ENCODE data around the gene UBE2E3.
"Not testable (repeated sequence)": the region's sequence is repeated elsewhere in the genome, so short reads cannot be mapped to it uniquely, and the experiment has no call there.

Gene UBE2E3

DNA sequence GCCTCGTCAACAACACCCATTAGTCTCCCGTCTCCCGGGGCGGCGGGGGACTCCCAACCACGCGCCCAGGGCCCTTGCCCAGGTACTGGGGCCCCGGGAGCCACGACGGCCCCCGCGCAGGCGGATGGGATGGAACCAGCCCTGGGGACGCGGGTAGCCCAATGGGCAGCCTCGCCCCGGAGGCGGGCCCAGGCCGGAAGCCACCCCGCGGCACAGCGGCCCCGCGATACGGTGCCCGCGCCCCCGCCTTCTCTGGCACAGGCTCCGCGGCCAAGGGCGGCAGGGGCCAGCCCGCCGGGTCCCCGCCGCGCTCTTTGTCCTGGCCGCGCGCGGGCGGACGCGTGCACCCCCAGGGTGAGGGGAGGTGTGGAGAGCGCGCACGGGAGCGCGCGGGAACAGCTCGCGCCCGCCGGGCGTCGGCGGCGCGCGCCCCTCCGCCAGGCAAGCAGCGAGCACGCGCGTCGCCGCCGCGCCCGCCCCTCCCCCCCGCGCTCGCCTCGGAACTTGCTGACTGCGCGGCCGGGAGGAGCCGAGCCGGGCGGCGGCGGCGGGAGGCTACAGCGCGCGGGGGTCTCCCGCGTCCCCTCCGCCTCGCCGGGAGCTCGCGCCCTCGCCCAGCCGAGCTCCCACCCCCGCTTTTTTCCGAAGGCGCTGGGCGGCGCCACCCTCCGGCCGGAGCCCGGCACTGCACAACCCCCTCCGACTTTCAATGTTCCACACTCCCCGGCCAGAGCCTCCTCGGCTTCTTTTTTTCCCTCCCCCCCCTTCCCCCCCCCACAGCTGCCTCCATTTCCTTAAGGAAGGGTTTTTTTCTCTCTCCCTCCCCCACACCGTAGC lies at the start of gene UBE2E3:
Gene UBE2E3, plus strand, starts transcription at position 500 of the 837 bp plus-strand sequence. CDS start 1,438 bp downstream, outside the sequence.
- peak; percentile 57 for DNase-seq (ENCODE audit: low read depth)

- DNase-seq (ENCODE audit: low read depth): no peak
Measured at GRCh38 chr2:180931841-180932240, 48.6 kb upstream of the UBE2E3 start.

- DNase-seq (ENCODE audit: low read depth): no peak
Measured at GRCh38 chr2:180933332-180933731, 47.1 kb upstream of the UBE2E3 start.

DNA sequence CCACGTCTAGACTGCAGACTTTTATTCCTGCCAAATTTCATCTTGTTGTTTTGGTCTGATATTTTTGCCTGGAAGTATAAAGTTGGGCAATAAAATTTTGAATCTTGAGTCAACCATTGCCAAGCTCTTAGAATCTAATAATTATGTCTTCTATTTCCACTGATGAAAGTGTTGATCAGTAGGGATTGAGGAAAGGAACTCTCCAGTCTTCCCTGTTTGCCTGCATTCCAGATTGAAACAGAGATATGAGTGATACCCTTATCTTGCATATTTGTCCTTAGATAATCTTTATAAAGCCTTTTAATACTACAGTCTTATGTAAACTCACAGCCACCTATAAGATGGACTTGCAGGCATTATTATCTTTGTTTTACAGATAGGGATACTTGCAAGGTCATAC lies 45.5 kb upstream of the UBE2E3 start:
- DNase-seq (ENCODE audit: low read depth): no peak

- not testable (repeated sequence) for DNase-seq (ENCODE audit: low read depth)
Measured at GRCh38 chr2:180937480-180937879, 42.9 kb upstream of the UBE2E3 start.

DNA sequence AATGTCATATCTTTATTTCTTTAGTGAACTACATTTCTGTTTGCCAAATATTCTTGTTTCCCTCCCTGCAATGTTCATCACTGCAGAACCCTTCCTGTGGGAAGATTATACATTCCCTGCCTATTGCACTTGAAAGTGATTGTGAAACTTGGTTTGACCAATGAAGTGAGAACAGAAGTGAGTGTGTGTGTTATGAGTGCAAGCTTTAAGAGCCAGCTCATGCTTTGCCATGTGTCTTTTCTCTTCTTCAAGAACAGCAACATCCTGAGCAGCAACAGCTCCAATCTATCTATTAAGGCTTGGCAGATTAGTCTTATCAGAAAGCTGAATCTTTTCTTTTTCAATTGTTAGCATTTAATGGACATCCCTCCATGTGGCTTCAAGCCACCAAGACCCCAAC lies 42.0 kb upstream of the UBE2E3 start:
- no peak for DNase-seq (ENCODE audit: low read depth)

GRCh38 chr2:180943275-180943674 lies 37.1 kb upstream of the UBE2E3 start:
- DNase-seq (ENCODE audit: low read depth): no peak

DNA sequence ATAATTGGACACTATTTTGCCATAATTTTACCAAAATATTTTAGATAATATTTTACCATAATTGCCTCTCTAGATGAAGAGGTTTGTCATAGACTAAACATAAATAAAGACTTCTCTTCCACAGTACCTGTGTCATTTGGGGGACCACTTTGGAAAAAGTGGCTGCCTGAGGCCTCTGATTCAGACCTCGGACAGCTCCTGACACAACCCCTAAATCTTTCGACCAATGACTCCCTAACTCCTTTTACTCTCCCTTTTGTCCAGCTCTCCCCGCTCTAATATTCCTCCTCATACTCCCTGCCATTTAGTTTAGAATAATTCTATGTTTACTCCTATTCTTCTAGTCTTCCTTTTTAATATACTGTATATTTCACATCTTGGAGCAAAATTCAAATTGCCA lies 36.0 kb upstream of the UBE2E3 start:
- no peak for DNase-seq (ENCODE audit: low read depth)

DNA sequence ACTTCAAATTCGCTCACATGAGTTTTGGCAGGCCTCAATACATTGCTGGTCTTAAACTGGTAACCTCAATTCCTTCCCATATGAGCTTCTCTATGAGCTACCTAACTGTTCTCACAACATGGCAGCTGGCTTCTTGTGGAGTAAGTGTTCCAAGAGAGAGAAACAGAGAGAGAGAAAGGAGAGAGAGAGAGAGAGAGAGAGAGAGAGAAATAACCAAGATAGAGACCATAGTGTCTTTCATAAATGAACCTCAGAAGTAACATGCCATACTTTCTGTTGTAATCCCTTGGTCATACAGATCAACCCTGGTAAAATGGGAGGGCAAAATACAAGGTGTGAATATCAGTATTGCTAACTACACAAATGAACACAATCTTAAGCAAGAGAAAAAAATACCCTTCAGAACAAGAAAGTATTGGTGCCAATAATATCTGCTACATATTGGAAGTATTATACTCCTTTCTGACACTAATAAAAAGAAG lies 33.2 kb upstream of the UBE2E3 start:
- no peak for DNase-seq (ENCODE audit: low read depth)

DNA sequence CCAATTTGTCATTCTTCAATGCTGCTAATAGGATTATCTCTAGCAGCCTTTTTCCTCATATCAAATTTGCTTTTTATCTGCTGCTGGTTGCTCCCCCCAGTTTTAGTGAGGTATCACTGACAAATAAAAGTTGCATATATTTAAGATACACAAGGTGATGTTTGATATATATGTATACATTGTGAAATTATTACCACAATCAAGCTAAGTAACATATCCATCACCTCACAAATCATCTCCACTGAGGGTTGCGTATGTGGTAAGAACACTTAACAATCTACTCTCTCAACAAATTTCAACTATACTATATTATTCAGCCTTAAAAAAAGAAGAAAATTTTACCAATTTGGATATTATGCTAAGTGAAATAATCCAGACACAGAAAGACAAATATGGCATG lies 30.5 kb upstream of the UBE2E3 start:
- no peak for DNase-seq (ENCODE audit: low read depth)

DNA sequence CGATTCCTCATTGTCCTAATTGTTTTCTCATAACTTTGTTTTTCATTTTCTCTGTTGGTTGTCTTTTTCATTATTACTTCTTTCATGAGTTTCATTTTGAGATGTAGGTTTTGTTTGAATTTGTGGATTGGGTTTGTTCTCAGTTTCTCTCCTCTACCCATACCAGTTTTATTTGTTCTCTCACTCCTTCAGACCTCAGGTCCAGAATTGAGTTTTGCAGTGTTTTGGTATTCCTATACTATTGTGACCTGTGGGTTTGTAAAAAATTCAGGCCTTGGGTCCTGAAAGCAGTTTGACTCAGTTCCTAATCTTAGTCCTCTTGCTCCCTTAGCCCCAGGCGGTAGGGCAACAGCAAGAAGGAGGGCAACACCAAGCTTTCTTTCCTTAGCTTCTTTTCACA lies 28.3 kb upstream of the UBE2E3 start:
- DNase-seq (ENCODE audit: low read depth): no peak

- DNase-seq (ENCODE audit: low read depth): no peak
Measured at GRCh38 chr2:180952731-180953336, 27.6 kb upstream of the UBE2E3 start.

DNA sequence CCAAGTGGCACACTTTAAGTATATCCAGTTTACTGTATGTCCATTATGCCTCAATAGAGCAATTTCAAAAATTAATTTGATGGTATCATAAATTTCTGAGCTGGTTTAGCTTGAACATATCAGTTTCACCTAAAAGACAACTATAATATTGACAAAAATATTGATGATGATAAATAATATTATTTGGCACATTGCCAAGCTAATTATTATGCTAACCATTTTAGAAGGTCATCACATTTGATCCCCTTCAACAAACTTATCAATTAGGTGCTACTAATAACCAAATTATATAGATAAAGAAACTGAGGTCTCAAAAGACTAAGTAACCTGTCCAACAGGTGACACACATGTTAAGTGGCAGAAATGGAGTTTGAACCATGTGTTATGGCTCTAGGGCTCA lies 26.9 kb upstream of the UBE2E3 start:
- DNase-seq (ENCODE audit: low read depth): no peak

GRCh38 chr2:180955101-180955500 lies 25.3 kb upstream of the UBE2E3 start:
- no peak for DNase-seq (ENCODE audit: low read depth)

DNA sequence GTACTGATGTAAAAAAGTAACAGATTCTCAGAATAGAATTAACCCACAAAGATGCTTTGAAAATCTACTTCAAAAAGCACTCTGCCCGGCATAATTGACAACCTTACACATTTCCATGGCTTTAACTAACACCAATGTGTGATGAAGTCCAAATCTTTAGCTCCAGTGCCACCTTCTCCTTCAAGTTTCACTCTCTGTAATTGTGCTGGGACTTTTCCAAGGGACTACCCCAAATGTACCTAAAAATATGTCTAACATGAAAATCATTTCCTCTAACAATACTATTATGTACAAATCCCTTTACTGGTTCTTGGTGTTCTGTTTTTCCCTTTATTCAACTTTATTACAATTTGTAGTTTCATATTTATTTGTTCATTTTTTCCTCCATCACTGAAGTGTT lies 20.6 kb upstream of the UBE2E3 start:
- no peak for DNase-seq (ENCODE audit: low read depth)

DNA sequence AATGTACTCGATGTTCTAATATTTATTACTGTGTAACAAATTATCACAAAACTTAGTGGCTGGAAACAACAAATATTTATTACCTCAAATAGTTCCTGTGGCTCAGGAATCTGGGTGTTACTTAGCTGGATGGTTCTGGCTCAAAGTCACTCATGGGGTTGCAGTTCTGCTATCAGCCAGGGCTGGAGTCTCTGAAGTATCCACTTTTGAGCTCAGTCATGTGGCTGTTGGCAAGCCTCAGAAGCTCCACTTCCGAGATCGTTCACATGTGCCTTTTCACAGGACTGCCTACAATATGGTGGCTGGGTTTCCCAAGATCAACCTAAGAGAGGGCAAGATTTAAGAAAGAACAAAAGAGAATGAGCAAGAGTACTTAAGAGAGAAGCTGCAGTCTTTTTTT lies 19.4 kb upstream of the UBE2E3 start:
- DNase-seq (ENCODE audit: low read depth): no peak

DNA sequence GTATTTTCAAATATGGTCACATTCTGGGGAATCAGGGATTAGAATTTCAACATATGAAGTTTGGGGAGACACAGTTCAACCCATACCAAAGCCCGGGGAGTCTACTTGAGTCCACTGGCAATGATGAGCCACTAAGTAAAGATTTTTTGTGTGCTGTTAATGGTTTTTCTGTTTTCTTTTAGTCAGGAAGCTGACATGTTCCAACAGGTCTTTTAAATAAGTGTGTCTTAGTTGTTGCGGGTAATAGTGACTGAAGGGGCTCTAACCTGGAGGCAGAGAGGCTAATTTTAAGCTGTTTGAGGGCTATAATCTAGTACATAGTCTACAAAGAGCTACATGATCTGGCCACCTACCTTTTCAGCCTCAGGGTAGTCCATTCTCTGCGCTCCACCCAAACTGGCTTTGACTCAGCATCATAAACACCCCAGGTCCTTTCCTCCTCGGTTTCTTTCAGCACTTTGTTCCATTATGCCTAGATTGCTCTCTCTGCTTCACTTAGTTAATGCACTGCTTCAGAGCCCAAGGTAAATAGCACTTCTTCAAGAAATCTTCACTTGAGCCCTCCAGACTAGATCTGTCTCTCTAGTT lies 17.6 kb upstream of the UBE2E3 start:
- DNase-seq (ENCODE audit: low read depth): no peak

DNA sequence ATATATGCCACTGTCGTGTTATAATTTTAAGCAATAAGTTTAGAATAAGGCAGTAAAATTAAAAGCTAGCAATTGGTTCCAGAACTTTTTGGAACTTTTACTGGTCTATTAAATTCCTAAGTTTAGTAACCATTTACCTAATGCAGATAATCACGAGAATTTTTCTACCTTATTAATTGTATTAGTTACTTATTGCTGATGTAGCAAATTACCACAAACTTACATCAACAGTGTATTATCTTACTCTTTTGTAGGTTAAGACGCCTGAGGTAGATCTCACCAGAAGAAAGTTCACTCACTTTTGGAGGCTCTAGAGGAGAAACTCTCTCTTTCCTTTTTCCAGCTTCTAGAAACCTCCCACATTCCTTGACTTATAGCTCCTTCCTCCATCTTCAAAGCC lies 14.0 kb upstream of the UBE2E3 start:
- no peak for DNase-seq (ENCODE audit: low read depth)

DNA sequence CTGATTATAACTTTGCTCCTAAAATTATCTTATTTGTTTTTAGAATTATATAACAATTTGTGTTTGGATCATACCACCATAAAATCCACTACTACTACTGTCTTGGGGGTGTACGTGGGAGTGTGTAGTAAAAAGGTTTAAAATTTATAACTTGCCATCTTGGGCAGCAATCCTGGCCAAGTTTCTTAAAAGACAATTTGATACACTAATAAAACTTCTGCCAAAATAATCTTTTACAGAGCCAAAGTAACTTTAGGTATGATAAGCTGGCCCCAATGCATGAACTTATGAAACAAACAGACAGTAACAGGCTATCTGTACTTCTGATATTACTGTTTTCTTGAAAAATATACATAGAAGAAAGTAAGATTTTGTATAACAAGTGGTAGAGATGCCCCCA lies 11.3 kb upstream of the UBE2E3 start:
- DNase-seq (ENCODE audit: low read depth): no peak

GRCh38 chr2:180970016-180970415 lies 10.4 kb upstream of the UBE2E3 start:
- no peak for DNase-seq (ENCODE audit: low read depth)

- DNase-seq (ENCODE audit: low read depth): no peak
Measured at GRCh38 chr2:180971811-180972210, 8.6 kb upstream of the UBE2E3 start.

GRCh38 chr2:180975585-180975984 lies 4.8 kb upstream of the UBE2E3 start:
- no peak for DNase-seq (ENCODE audit: low read depth)

All from activated gamma-delta T cell treated with anti-CD3 and anti-CD28 coated beads, Interleukin-2, amount 50 U/mL, for 16 hours (primary cell).